Right lobe of liver (tissue), 6 donors: ENCODE data around the gene HECTD1. TPM values are rescaled to one million over a fixed set of nuclear protein-coding genes. Genes with fewer than 3 reads are reported as not detected.
"Not testable (repeated sequence)": the region's sequence is repeated elsewhere in the genome, so short reads cannot be mapped to it uniquely, and the experiment has no call there.

Experiments used
- ATAC-seq, 4 donors: fragments of 200-7000 bp; cut with Tn5 transposase; one replicate each; pipeline ENCODE4 v1.9.1; 2020; ENCODE audit warnings: mild to moderate bottlenecking in 4 of 4, moderate library complexity in 4 of 4
- DNase-seq, 3 donors: peaks; one replicate each; pipeline ENCODE4 v3.0.0-alpha.2; 2020
- H3K27ac ChIP-seq, 3 donors: fragments of 200-600 bp; one replicate each; pipeline ENCODE4 v1.8.0; 2022
- H3K27me3 ChIP-seq, 2 donors: fragments of 200-600 bp; one replicate each; pipeline ENCODE4 v1.8.0; 2022
- H3K36me3 ChIP-seq, 4 donors: fragments of 200-600 bp; sonication (generic) in 1 of 4; one replicate each; pipeline versions ENCODE4 v1.5.1 to v1.8.0; 2017 to 2022; ENCODE audit warnings: control low read depth in 1 of 4
- H3K4me1 ChIP-seq, 4 donors: fragments of 200-600 bp; sonication (generic) in 1 of 4; one replicate each; pipeline versions ENCODE4 v1.5.1 to v1.8.0; 2017 to 2022; ENCODE audit warnings: control low read depth in 1 of 4
- H3K4me3 ChIP-seq, 3 donors: fragments of 200-600 bp; one replicate each; pipeline ENCODE4 v1.8.0; 2022
- H3K9me3 ChIP-seq, 4 donors: fragments of 200-600 bp; sonication (generic) in 1 of 4; one replicate each; pipeline versions ENCODE4 v1.5.1 to v1.8.0; 2017 to 2022; ENCODE audit warnings: control low read depth in 1 of 4
- CTCF ChIP-seq, 4 donors: fragments of 200-600 bp in 3 of 4; fragments of 450-650 bp in 1 of 4; IDR thresholded peaks; one replicate each; pipeline versions ENCODE4 v1.5.1 to v1.8.0; 2016 to 2022; ENCODE audit warnings: antibody characterized with exemption in 4 of 4, mild to moderate bottlenecking in 2 of 4
- POLR2A ChIP-seq: fragments of 450-650 bp; IDR thresholded peaks from one replicate; pipeline ENCODE4 v1.6.1; 2017; ENCODE audit warnings: antibody characterized with exemption, mild to moderate bottlenecking
- WGBS: methylation state at CpG from one replicate; pipeline ENCODE4 v1.1.6; 2018; ENCODE audit warnings: low coverage, low lambda C conversion rate; ENCODE audit not compliant: insufficient coverage; ENCODE audit errors: missing lambda C conversion rate; 5-methylcytosine and 5-hydroxymethylcytosine counted together
- intact Hi-C, 2 donors: fragments of 100-400 bp; cut with DNase I; formaldehyde crosslinking; loops; one replicate each; pipeline versions ENCODE4 v1.11.2 to v1.14.1; 2022
- total RNA-seq, 6 experiments: library from RNA; depleted of rRNA in 2 of 6; stranded (reverse); fragments of >200 nt in 2 of 6; fragmentation: NEBNext Ultra II Directional in 3 of 6; extraction: Animal tissue kit (Norgen Biotek cat#: 25700) in 3 of 6; gene quantifications; one replicate each; pipeline versions ENCODE4 v1.1.0 to v1.2.4, GENCODE V29; 2016 to 2023
- donor health status: DM: no; HTN: yes; CAD: no.
- donor health status: DM: no; HTN: no; CAD: no.
- donor health status: DM: no; HTN: no; CAD: no.
- donor health status: DM: no; HTN: yes; CAD: no.
- donor health status: DM: no; HTN: yes; CAD: no.

Gene HECTD1
- total RNA-seq, 6 experiments from 2014 or later, result 77.2 to 167 (median 119) TPM

DNA sequence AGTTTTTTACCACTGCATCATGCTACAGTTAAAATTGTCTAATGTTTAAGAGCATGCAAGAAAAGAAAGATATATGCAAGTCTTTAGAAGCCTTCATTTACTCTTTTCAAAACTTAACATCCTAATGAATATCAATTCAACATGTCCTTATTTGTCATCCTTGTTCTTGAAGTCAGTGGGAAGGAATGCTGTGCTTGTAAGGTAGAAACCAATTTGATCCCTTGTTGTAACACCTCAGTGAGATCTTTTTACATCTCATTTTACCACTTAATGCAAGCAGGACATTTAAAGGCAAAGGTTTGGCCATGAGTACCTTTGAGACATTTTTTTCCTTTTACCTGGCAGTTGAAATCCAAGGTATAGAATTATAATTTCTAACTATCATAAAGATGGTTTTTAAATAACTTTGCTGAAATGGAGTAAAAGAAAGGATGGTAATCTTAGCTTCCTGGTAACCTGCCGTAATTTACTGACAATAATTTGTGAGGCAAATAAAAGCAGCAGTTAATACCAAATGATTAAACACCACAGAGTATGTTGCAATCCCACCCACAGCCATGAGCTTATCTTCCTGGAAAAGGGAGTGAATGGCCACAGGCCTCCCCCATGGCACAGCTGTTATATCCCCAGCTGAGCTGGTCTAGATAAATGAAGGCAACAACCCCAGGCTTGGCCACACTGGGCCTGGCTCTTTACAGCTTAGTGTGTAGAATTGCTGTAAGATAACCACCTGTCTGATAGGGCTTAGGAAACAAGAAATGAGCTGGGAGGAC lies 148.3 kb downstream of the HECTD1 start:
- peak; percentile 89 to 98 (median 93) for ATAC-seq
- no peak for TF ChIP-seq CTCF (IDR thresholded peaks at IDR 0.05)
- TF ChIP-seq POLR2A, result peak; percentile 46
- H3K4me3 ChIP-seq, result no peak overlapping the region
- WGBS, result 12% methylated on average over 1 of the region's 1 CpG
- intact Hi-C loops, result no loop called here
- H3K4me1 ChIP-seq, result peaks cover 0 to 16% (median 6%) of the 10 kb centered on the region in 4 donors
- H3K36me3 ChIP-seq, result no peaks in the 10 kb centered on the region
- peak overlapping the region; percentile 5 to 79 (median 29) for H3K27ac ChIP-seq
- H3K27me3 ChIP-seq, result no peaks in the 10 kb centered on the region
- H3K9me3 ChIP-seq, result no peaks in the 10 kb centered on the region
- DNase-seq, result peak in 2 of 3 donors; percentile 59 to 66

DNA sequence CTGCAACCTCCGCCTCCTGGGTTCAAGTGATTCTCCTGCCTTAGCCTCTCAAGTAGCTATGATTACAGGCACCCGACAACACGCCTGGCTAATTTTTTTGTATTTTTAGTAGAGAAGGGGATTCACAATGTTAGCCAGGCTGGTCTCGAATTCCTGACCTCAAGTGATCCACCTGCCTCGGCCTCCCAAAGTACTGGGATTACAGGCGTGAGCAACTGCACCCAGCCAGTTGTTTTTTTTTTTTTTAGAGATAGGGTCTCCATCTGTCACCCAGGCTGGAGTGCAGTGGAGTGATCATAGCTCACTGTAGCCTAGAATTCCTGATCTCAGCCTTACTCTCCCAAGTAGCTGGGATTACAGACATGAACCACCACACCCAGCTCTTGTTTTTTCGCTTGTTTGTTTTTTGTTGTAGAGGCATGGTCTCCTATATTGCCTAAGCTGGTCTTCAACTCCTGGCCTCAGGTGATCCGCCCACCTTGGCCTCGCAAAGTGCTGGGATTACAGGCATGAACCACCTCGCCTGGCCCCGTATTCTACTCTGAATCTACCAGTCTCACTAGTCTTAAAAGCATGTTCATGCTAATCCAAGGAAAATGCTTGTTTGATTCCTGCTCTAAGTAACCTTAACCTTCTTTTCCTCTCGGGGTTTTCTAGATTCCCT lies 149.8 kb downstream of the HECTD1 start:
- no peaks in the 10 kb centered on the region for H3K36me3 ChIP-seq
- no peak for DNase-seq
- H3K27me3 ChIP-seq, result no peaks in the 10 kb centered on the region
- no peaks in the 10 kb centered on the region for H3K9me3 ChIP-seq
- no peak for ATAC-seq
- no peak overlapping the region for H3K4me3 ChIP-seq
- no peak overlapping the region for H3K27ac ChIP-seq
- intact Hi-C loops, result no loop called here
- WGBS, result 93% methylated on average over 12 of the region's 12 CpGs
- peaks cover 0 to 29% (median 10%) of the 10 kb centered on the region in 4 donors for H3K4me1 ChIP-seq
- no peak for TF ChIP-seq CTCF (IDR thresholded peaks at IDR 0.05)

DNA sequence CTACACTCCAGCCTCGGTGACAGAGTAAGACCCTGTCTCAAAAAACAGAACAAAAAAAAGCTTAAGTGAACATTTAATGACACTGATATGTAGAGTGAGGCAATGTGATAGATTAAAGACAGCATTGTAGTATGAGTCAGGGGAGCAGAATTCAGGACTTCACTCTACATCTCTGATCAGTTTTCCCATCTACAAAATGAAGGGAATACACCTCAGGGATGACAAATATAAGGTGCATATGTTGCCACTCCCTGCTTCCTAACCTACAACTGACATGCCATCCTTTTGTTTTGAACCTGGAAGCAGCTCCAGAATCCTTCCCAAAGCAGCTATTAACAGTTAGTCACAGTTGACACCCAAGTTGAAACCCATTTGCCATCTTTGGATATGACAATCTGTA lies 150.6 kb downstream of the HECTD1 start:
- no peak overlapping the region for H3K27ac ChIP-seq
- peaks cover 0 to 29% (median 10%) of the 10 kb centered on the region in 4 donors for H3K4me1 ChIP-seq
- intact Hi-C loops, result no loop called here
- TF ChIP-seq POLR2A (no peak), CTCF (IDR thresholded peaks at IDR 0.05) (no peak)
- DNase-seq (no peak), ATAC-seq (no peak)
- no peak overlapping the region for H3K4me3 ChIP-seq
- H3K9me3 ChIP-seq, result no peaks in the 10 kb centered on the region
- no peaks in the 10 kb centered on the region for H3K36me3 ChIP-seq
- H3K27me3 ChIP-seq, result no peaks in the 10 kb centered on the region
- 100% methylated on average over 1 of the region's 1 CpG for WGBS

DNA sequence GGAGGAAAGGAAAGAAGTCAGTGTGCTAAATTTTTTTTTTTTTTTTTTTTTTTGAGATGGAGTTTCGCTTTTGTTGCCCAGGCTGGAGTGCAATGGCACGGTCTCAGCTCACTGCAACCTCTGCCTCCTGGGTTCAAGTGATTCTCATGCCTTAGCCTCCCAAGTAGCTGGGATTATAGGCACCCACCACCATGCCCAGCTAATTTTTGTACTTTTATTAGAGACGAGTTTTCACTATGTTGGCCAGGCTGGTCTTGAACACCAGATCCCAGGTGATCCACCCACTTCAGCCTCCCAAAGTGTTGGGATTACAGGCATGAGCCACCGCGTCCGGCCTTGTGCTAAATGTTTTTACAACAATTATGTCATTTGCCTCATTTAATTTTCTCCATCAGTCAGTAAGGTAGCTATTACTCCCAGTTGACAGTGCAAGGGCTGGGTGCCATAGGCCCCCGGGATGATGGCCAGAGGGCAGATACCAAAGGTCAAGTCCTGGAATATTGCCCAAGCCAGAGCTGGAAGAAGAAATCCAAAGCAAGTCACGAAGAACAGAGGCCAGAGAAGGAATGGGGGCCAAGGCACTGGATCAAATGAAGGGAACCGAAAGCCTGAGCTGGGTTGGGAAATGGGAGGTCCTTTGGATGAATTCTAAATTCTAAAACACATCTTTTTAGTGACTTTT lies 154.5 kb downstream of the HECTD1 start:
- H3K27me3 ChIP-seq, H3K36me3 ChIP-seq, intact Hi-C loops, H3K4me3 ChIP-seq, H3K9me3 ChIP-seq: not testable (repeated sequence)
- peak; percentile 75 to 83 (median 82) for DNase-seq
- H3K27ac ChIP-seq, result peak overlapping the region in 2 of 3 donors; percentile 7 to 23
- WGBS, result 38% methylated on average over 9 of the region's 9 CpGs
- peaks cover 0 to 14% (median 6%) of the 10 kb centered on the region in 4 donors for H3K4me1 ChIP-seq
- peak; percentile 85 to 89 (median 87) for ATAC-seq

DNA sequence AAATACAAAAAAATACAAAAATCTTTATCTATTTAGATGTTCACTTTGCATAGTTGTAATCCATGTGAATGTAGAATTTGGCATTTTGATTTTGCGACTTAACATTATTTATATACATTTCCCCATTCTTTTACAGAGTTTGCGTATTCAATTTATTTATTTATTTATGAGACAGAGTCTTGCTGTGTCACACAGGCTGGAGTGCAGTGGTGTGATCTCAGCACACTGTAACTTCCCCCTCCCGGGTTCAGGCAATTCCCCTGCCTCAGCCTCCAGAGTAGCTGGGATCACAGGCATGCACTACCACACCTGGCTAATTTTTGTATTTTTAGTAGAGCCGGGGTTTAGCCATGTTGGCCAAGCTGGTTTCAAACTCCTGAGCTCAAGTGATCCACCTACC lies 156.1 kb downstream of the HECTD1 start:
- Histone ChIP-seq H3K4me3 (no peak overlapping the region), H3K9me3 (no peaks in the 10 kb centered on the region), H3K27ac (no peak overlapping the region), H3K27me3 (no peaks in the 10 kb centered on the region), H3K4me1 (peaks cover 0 to 14% (median 6%) of the 10 kb centered on the region in 4 donors), H3K36me3 (no peaks in the 10 kb centered on the region)
- 36% methylated on average over 2 of the region's 4 CpGs for WGBS
- TF ChIP-seq POLR2A, result no peak
- no peak for TF ChIP-seq CTCF (IDR thresholded peaks at IDR 0.05)
- ATAC-seq (no peak), DNase-seq (no peak)
- intact Hi-C loops, result no loop called here
